Inferior parietal cortex (tissue), 1 donor: ENCODE data around the gene KCNK15.
"Not testable (repeated sequence)": the region's sequence is repeated elsewhere in the genome, so short reads cannot be mapped to it uniquely, and the experiment has no call there.

Experiments
- DNase-seq: peaks from one replicate; pipeline ENCODE4 v3.0.0-alpha.2; 2016; ENCODE audit errors: extremely low spot score

KCNK15 gene

GRCh38 chr20:44758247-44759101 is 12.8 kb downstream of the KCNK15 start:
- no peak for DNase-seq

- no peak for DNase-seq
Observed at GRCh38 chr20:44759595-44759994, 13.9 kb downstream of the KCNK15 start.

GRCh38 chr20:44761423-44761822 is 15.8 kb downstream of the KCNK15 start:
- DNase-seq = no peak

- no peak for DNase-seq
Observed at GRCh38 chr20:44762466-44763140, 16.9 kb downstream of the KCNK15 start.

- DNase-seq = not testable (repeated sequence)
Observed at GRCh38 chr20:44763798-44764197, 18.1 kb downstream of the KCNK15 start.

GRCh38 chr20:44765091-44765490 is 19.4 kb downstream of the KCNK15 start:
- no peak for DNase-seq

- DNase-seq = no peak
Observed at GRCh38 chr20:44765701-44766347, 20.2 kb downstream of the KCNK15 start.

GRCh38 chr20:44768256-44768655 is 22.6 kb downstream of the KCNK15 start:
- DNase-seq = no peak

- DNase-seq = no peak
Observed at GRCh38 chr20:44768854-44769480, 23.3 kb downstream of the KCNK15 start.

GRCh38 chr20:44769481-44769863 is 23.8 kb downstream of the KCNK15 start:
- DNase-seq = no peak

GRCh38 chr20:44770484-44771171 is 25.0 kb downstream of the KCNK15 start:
- DNase-seq = no peak

GRCh38 chr20:44771172-44771535 is 25.5 kb downstream of the KCNK15 start:
- DNase-seq = no peak

- DNase-seq = no peak
Observed at GRCh38 chr20:44772636-44773035, 27.0 kb downstream of the KCNK15 start.

GRCh38 chr20:44773070-44773829 is 27.6 kb downstream of the KCNK15 start:
- peak; percentile 16 for DNase-seq

GRCh38 chr20:44776980-44777379 is 31.3 kb downstream of the KCNK15 start:
- DNase-seq = no peak

- no peak for DNase-seq
Observed at GRCh38 chr20:44780226-44780625, 34.6 kb downstream of the KCNK15 start.

- DNase-seq = no peak
Observed at GRCh38 chr20:44781118-44781517, 35.5 kb downstream of the KCNK15 start.

GRCh38 chr20:44781791-44782190 is 36.1 kb downstream of the KCNK15 start:
- no peak for DNase-seq

GRCh38 chr20:44784688-44785087 is 39.0 kb downstream of the KCNK15 start:
- DNase-seq = no peak

- DNase-seq = no peak
Observed at GRCh38 chr20:44785768-44786167, 40.1 kb downstream of the KCNK15 start.

- DNase-seq = no peak
Observed at GRCh38 chr20:44787299-44787698, 41.6 kb downstream of the KCNK15 start.
